ENCODE data around the gene MMP27.

MMP27 gene

DNA sequence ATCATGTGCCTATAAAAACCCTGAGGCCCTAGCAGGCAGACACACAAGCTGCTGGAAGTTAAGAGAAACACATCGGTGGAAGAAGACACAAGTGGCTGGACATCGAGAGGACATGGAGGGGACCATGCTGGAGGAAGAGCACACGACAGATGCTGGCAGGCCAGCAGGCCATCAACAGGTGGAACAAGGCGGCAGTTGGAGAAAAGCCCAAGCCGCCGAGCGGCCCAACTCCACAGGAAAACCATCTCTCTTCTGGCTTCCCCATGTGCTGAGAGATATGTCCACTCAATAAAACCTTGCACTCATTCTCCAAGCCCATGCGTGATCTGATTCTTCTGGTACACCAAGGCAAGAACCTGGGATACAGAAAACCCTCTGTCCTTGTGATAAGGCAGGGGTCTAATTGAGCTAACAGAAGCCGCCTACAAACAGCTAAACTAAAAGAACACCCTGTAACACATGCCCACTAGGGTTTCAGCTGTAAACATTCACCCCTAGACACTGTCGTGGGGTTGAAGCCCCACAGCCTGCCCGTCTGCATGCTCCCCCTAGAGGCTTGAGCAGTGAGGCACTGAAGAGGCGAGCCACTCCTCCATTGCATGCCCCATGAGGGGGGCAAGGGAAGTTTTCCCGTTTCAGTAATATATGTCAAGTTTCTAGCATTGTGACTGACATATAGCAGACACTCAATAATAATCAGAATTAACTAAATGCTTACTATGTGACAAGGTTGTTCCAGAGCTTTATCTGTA, 41.4 kb downstream of the MMP27 start:
- Histone ChIP-seq H3K36me3 (ENCODE audit: control insufficient read depth in 1 of 2, insufficient read depth in 2 of 2, low read length in 2 of 2) (no peaks in the 10 kb centered on the region), H3K27ac (ENCODE audit: low read depth, low read length) (no peak overlapping the region), H3K4me1 (ENCODE audit: control insufficient read depth in 1 of 2, insufficient read depth in 2 of 2, low read length in 2 of 2) (no peaks in the 10 kb centered on the region), H3K4me3 (ENCODE audit: low read depth in 1 of 2, low read length in 2 of 2) (no peak overlapping the region), H3K27me3 (ENCODE audit: control insufficient read depth in 1 of 2, insufficient read depth in 2 of 2, low read length in 2 of 2) (no peaks in the 10 kb centered on the region), H3K9ac (ENCODE audit: low read depth in 1 of 2, low read length in 2 of 2) (no peak overlapping the region), H3K9me3 (ENCODE audit: control insufficient read depth in 1 of 2, low read length in 2 of 2) (no peaks in the 10 kb centered on the region)

DNA sequence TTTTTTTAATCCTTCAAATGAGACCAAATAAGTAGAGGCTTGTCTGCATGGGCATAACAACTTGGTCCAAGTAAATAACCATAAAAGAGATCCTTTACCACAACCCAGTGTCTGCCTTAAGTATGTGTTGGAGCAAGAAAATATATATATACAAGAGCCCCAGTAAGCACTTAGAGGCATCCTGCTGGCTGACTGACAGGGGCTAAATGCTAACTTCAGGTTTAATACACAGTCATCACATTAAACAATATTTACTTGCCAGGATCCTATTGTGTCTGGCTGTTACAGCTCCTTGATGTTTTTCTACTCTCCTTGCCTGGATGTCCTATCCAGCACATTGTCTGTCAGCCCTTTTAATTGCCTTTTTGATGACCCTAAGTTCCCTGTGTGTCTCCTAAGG, 43.0 kb downstream of the MMP27 start:
- Histone ChIP-seq H3K4me1 (ENCODE audit: control insufficient read depth in 1 of 2, insufficient read depth in 2 of 2, low read length in 2 of 2) (no peaks in the 10 kb centered on the region), H3K36me3 (ENCODE audit: control insufficient read depth in 1 of 2, insufficient read depth in 2 of 2, low read length in 2 of 2) (no peaks in the 10 kb centered on the region), H3K27me3 (ENCODE audit: control insufficient read depth in 1 of 2, insufficient read depth in 2 of 2, low read length in 2 of 2) (no peaks in the 10 kb centered on the region), H3K27ac (ENCODE audit: low read depth, low read length) (no peak overlapping the region), H3K9me3 (ENCODE audit: control insufficient read depth in 1 of 2, low read length in 2 of 2) (no peaks in the 10 kb centered on the region), H3K4me3 (ENCODE audit: low read depth in 1 of 2, low read length in 2 of 2) (no peak overlapping the region), H3K9ac (ENCODE audit: low read depth in 1 of 2, low read length in 2 of 2) (no peak overlapping the region)

DNA sequence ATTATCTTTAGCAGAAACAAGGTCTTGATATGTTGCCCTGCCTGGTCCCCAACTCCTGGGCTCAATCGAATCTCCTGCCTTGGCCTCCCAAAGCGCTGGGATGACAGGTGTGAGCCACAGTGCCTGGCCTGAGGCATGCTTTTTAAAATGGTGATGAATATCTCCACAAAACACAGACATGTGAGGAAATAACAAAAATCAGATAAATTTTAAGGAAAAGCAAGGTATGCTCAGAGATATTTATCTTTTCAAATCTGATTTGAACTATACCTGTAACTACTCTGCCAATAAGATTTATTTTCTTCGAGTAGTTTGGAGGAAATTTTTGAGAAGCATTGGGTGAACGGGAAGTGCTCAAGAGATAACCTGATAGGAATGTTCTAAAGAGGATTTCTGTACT, 44.5 kb downstream of the MMP27 start:
- H3K27ac ChIP-seq (ENCODE audit: low read depth, low read length) = no peak overlapping the region
- no peak overlapping the region for H3K4me3 ChIP-seq (ENCODE audit: low read depth in 1 of 2, low read length in 2 of 2)
- no peaks in the 10 kb centered on the region for H3K4me1 ChIP-seq (ENCODE audit: control insufficient read depth in 1 of 2, insufficient read depth in 2 of 2, low read length in 2 of 2)
- H3K9ac ChIP-seq (ENCODE audit: low read depth in 1 of 2, low read length in 2 of 2) = no peak overlapping the region
- no peaks in the 10 kb centered on the region for H3K36me3 ChIP-seq (ENCODE audit: control insufficient read depth in 1 of 2, insufficient read depth in 2 of 2, low read length in 2 of 2)
- no peaks in the 10 kb centered on the region for H3K9me3 ChIP-seq (ENCODE audit: control insufficient read depth in 1 of 2, low read length in 2 of 2)
- no peaks in the 10 kb centered on the region for H3K27me3 ChIP-seq (ENCODE audit: control insufficient read depth in 1 of 2, insufficient read depth in 2 of 2, low read length in 2 of 2)

DNA sequence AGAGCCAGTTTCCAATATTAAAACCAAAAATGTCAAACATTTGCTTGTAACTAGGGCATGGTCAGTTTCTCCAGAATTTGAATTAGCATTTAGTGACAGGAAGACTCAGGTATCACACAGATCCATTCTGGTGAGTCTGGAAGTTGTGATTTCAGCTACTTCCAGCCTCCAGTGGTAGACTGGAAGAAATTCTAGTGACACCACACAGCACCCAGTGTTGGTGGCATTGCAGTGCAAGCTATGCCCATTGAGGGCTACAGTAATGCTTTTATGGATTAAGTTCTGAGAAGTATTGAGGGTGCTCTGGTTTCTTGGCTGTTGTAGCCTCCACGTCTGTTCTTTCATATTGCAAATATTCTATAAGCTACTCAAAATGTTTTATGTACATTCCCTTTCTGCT, 49.0 kb downstream of the MMP27 start:
- Histone ChIP-seq H3K4me3 (ENCODE audit: low read depth in 1 of 2, low read length in 2 of 2) (no peak overlapping the region), H3K9me3 (ENCODE audit: control insufficient read depth in 1 of 2, low read length in 2 of 2) (no peaks in the 10 kb centered on the region), H3K27ac (ENCODE audit: low read depth, low read length) (no peak overlapping the region), H3K36me3 (ENCODE audit: control insufficient read depth in 1 of 2, insufficient read depth in 2 of 2, low read length in 2 of 2) (no peaks in the 10 kb centered on the region), H3K9ac (ENCODE audit: low read depth in 1 of 2, low read length in 2 of 2) (no peak overlapping the region), H3K4me1 (ENCODE audit: control insufficient read depth in 1 of 2, insufficient read depth in 2 of 2, low read length in 2 of 2) (no peaks in the 10 kb centered on the region), H3K27me3 (ENCODE audit: control insufficient read depth in 1 of 2, insufficient read depth in 2 of 2, low read length in 2 of 2) (no peaks in the 10 kb centered on the region)

DNA sequence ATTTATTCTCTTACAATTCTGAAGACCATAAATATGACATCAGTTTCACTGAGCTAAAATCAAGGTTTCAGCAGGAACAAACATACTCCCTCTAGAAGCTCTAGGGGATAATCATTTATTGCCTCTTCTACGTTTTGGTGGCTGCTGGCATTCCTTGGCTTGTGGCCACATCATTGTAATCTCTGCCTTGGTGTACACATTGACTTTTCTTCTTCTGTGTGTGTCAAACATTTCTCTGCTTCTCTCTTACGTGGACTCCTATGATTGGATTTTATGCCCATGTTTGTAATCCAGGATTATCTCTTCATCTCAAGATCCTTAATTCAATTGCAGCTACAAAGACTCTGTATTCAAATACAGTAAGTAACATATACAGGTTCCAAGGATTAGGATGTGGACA, 50.0 kb downstream of the MMP27 start:
- Histone ChIP-seq H3K27me3 (ENCODE audit: control insufficient read depth in 1 of 2, insufficient read depth in 2 of 2, low read length in 2 of 2) (no peaks in the 10 kb centered on the region), H3K4me3 (ENCODE audit: low read depth in 1 of 2, low read length in 2 of 2) (no peak overlapping the region), H3K36me3 (ENCODE audit: control insufficient read depth in 1 of 2, insufficient read depth in 2 of 2, low read length in 2 of 2) (no peaks in the 10 kb centered on the region), H3K9ac (ENCODE audit: low read depth in 1 of 2, low read length in 2 of 2) (no peak overlapping the region), H3K9me3 (ENCODE audit: control insufficient read depth in 1 of 2, low read length in 2 of 2) (no peaks in the 10 kb centered on the region), H3K27ac (ENCODE audit: low read depth, low read length) (no peak overlapping the region), H3K4me1 (ENCODE audit: control insufficient read depth in 1 of 2, insufficient read depth in 2 of 2, low read length in 2 of 2) (no peaks in the 10 kb centered on the region)

GRCh38 chr11:102654761-102655160, 50.8 kb downstream of the MMP27 start:
- Histone ChIP-seq H3K4me1 (ENCODE audit: control insufficient read depth in 1 of 2, insufficient read depth in 2 of 2, low read length in 2 of 2) (no peaks in the 10 kb centered on the region), H3K9me3 (ENCODE audit: control insufficient read depth in 1 of 2, low read length in 2 of 2) (no peaks in the 10 kb centered on the region), H3K4me3 (ENCODE audit: low read depth in 1 of 2, low read length in 2 of 2) (no peak overlapping the region), H3K36me3 (ENCODE audit: control insufficient read depth in 1 of 2, insufficient read depth in 2 of 2, low read length in 2 of 2) (no peaks in the 10 kb centered on the region), H3K9ac (ENCODE audit: low read depth in 1 of 2, low read length in 2 of 2) (no peak overlapping the region), H3K27ac (ENCODE audit: low read depth, low read length) (no peak overlapping the region), H3K27me3 (ENCODE audit: control insufficient read depth in 1 of 2, insufficient read depth in 2 of 2, low read length in 2 of 2) (no peaks in the 10 kb centered on the region)

DNA sequence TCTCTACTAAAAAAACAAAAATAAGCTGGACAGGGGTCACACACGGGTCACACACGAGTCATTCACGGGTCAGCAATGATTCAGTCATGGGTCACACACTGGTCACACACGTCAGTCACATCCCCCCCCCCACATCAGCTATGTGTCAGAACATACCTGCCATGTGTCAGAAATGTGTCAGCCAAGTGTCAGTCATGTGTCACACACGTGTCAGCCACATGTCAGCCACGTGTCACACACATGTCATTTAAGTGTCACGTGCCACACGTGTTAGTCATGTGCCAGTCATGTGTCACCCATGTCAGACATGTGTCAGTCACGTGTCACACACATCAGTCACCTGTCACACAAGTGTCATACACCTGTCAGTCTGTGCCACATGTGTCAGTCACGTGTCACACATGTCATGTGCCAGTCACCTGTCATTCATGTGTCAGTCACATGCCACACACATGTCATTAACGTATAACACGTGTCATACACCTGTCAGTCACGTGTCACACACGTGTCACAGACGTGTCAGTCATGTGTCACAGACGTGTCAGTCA, 51.8 kb downstream of the MMP27 start:
- no peak overlapping the region for H3K27ac ChIP-seq (ENCODE audit: low read depth, low read length)
- H3K27me3 ChIP-seq (ENCODE audit: control insufficient read depth in 1 of 2, insufficient read depth in 2 of 2, low read length in 2 of 2) = no peaks in the 10 kb centered on the region
- H3K9ac ChIP-seq (ENCODE audit: low read depth in 1 of 2, low read length in 2 of 2) = no peak overlapping the region
- no peaks in the 10 kb centered on the region for H3K4me1 ChIP-seq (ENCODE audit: control insufficient read depth in 1 of 2, insufficient read depth in 2 of 2, low read length in 2 of 2)
- H3K9me3 ChIP-seq (ENCODE audit: control insufficient read depth in 1 of 2, low read length in 2 of 2) = no peaks in the 10 kb centered on the region
- H3K36me3 ChIP-seq (ENCODE audit: control insufficient read depth in 1 of 2, insufficient read depth in 2 of 2, low read length in 2 of 2) = no peaks in the 10 kb centered on the region
- no peak overlapping the region for H3K4me3 ChIP-seq (ENCODE audit: low read depth in 1 of 2, low read length in 2 of 2)

- H3K27me3 ChIP-seq (ENCODE audit: control insufficient read depth in 1 of 2, insufficient read depth in 2 of 2, low read length in 2 of 2) = no peaks in the 10 kb centered on the region
- no peak overlapping the region for H3K9ac ChIP-seq (ENCODE audit: low read depth in 1 of 2, low read length in 2 of 2)
- no peaks in the 10 kb centered on the region for H3K4me1 ChIP-seq (ENCODE audit: control insufficient read depth in 1 of 2, insufficient read depth in 2 of 2, low read length in 2 of 2)
- no peak overlapping the region for H3K27ac ChIP-seq (ENCODE audit: low read depth, low read length)
- no peaks in the 10 kb centered on the region for H3K9me3 ChIP-seq (ENCODE audit: control insufficient read depth in 1 of 2, low read length in 2 of 2)
- H3K4me3 ChIP-seq (ENCODE audit: low read depth in 1 of 2, low read length in 2 of 2) = no peak overlapping the region
- H3K36me3 ChIP-seq (ENCODE audit: control insufficient read depth in 1 of 2, insufficient read depth in 2 of 2, low read length in 2 of 2) = no peaks in the 10 kb centered on the region
Measured at GRCh38 chr11:102647430-102647829, 58.1 kb downstream of the MMP27 start.

GRCh38 chr11:102643941-102644340, 61.6 kb downstream of the MMP27 start:
- no peak overlapping the region for H3K4me3 ChIP-seq (ENCODE audit: low read depth in 1 of 2, low read length in 2 of 2)
- no peaks in the 10 kb centered on the region for H3K27me3 ChIP-seq (ENCODE audit: control insufficient read depth in 1 of 2, insufficient read depth in 2 of 2, low read length in 2 of 2)
- no peak overlapping the region for H3K9ac ChIP-seq (ENCODE audit: low read depth in 1 of 2, low read length in 2 of 2)
- H3K4me1 ChIP-seq (ENCODE audit: control insufficient read depth in 1 of 2, insufficient read depth in 2 of 2, low read length in 2 of 2) = peaks cover 0 to 3% of the 10 kb centered on the region in 2 donors
- H3K27ac ChIP-seq (ENCODE audit: low read depth, low read length) = no peak overlapping the region
- no peaks in the 10 kb centered on the region for H3K36me3 ChIP-seq (ENCODE audit: control insufficient read depth in 1 of 2, insufficient read depth in 2 of 2, low read length in 2 of 2)
- no peaks in the 10 kb centered on the region for H3K9me3 ChIP-seq (ENCODE audit: control insufficient read depth in 1 of 2, low read length in 2 of 2)
